HCT116 (cell line): ENCODE measurements around the gene SELENON. TPM values are rescaled to one million over a fixed set of nuclear protein-coding genes. Genes with fewer than 3 reads are reported as not detected.

Source experiments
- ATAC-seq: fragments of 200-7000 bp; cut with Tn5 transposase; 2 replicates; pipeline ENCODE4 v1.9.1; 2020; ENCODE audit warnings: mild to moderate bottlenecking, moderate library complexity
- BruUV-seq: library from RNA; stranded (reverse); fragments of 400-500 nt; replicated peaks from 2 replicates; lab custom pipeline; 2021; lab: Mats Ljungman, UMichigan
- CTCF ChIA-PET: fragments of 300-600 bp; sonication (Branson Sonifier 250); formaldehyde crosslinking; loops from one replicate; lab custom pipeline; 2021; ENCODE audit warnings: antibody characterized with exemption; lab: Charles Lee
- POLR2A ChIA-PET: fragments of 300-600, 350-600 bp; sonication (Branson Sonifier 250); formaldehyde crosslinking; loops from one replicate; lab custom pipeline; 2021; ENCODE audit warnings: antibody characterized with exemption; lab: Charles Lee
- RAD21 ChIA-PET, 2 experiments: fragments of 300-600 bp; sonication (Branson Sonifier 250); formaldehyde crosslinking; loops; one replicate each; lab custom pipeline; 2023; ENCODE audit warnings: low total read pairs in 2 of 2; ENCODE audit not compliant: uncharacterized antibody in 2 of 2, unreplicated experiment in 2 of 2, low non-redundant PET in 1 of 2; lab: Charles Lee
- DNase-seq: peaks from one replicate; pipeline ENCODE4 v3.0.0-alpha.2; 2010; ENCODE audit warnings: low read depth, low spot score
- H2AFZ ChIP-seq: fragments of 200-600 bp; shearing (Covaris generic), sonication (generic); 2 replicates; pipeline ENCODE4 v1.6.1; 2017; ENCODE audit warnings: low read depth, mixed run types, mixed read lengths, antibody characterized with exemption, low read length; ENCODE audit not compliant: poor library complexity, severe bottlenecking
- H3K27ac ChIP-seq: 2 replicates; pipeline ENCODE4 v1.5.1; 2012; ENCODE audit warnings: low read depth, low read length
- H3K27me3 ChIP-seq: fragments of 200-600 bp; sonication (generic); 2 replicates; pipeline ENCODE4 v1.6.1; 2016; ENCODE audit warnings: mixed run types, low read length, mixed read lengths; ENCODE audit not compliant: insufficient read depth
- H3K36me3 ChIP-seq, 2 experiments: fragments of 200-500 bp in 1 of 2; fragments of 200-600 bp in 1 of 2; sonication (Bioruptor generic) in 1 of 2; sonication (generic) in 1 of 2; 2 replicates each; pipeline versions ENCODE4 v1.5.1 to v1.6.1; 2014 to 2016; ENCODE audit warnings: low read length in 2 of 2, inconsistent platforms in 1 of 2, mixed read lengths in 1 of 2, mixed run types in 1 of 2; ENCODE audit not compliant: insufficient read depth in 2 of 2, control insufficient read depth in 1 of 2
- H3K4me1 ChIP-seq, 2 experiments: fragments of 200-600 bp in 1 of 2; sonication (generic) in 1 of 2; 2 replicates each; pipeline versions ENCODE4 v1.5.1 to v1.6.1; 2012 to 2017; ENCODE audit warnings: low read length in 2 of 2, inconsistent platforms in 1 of 2, mild to moderate bottlenecking in 1 of 2, mixed read lengths in 1 of 2, mixed run types in 1 of 2, moderate library complexity in 1 of 2; ENCODE audit not compliant: insufficient read depth in 2 of 2, control insufficient read depth in 1 of 2
- H3K4me2 ChIP-seq: fragments of 200-600 bp; sonication (generic); 2 replicates; pipeline ENCODE4 v1.6.1; 2017; ENCODE audit warnings: mixed run types, low read length, mixed read lengths
- H3K4me3 ChIP-seq, 2 experiments: fragments of 200-600 bp in 1 of 2; sonication (generic) in 1 of 2; replicated peaks in 1 of 2; 2 replicates each; pipeline ENCODE4 v1.5.1; 2011 to 2016; ENCODE audit warnings: low read length in 2 of 2, control low read depth in 1 of 2, low read depth in 1 of 2, mild to moderate bottlenecking in 1 of 2, mixed read lengths in 1 of 2, mixed run types in 1 of 2
- H3K79me2 ChIP-seq: fragments of 200-600 bp; sonication (generic); 2 replicates; pipeline ENCODE4 v1.6.1; 2017; ENCODE audit warnings: mild to moderate bottlenecking, mixed run types, low read length, moderate library complexity, mixed read lengths; ENCODE audit not compliant: insufficient read depth
- H3K9ac ChIP-seq: fragments of 200-600 bp; sonication (generic); 2 replicates; pipeline ENCODE4 v1.6.1; 2016; ENCODE audit warnings: low read length, mixed read lengths
- H3K9me2 ChIP-seq: fragments of 200-600 bp; sonication (generic), shearing (Covaris generic); 2 replicates; pipeline ENCODE4 v1.6.1; 2017; ENCODE audit warnings: mixed run types, mild to moderate bottlenecking, moderate library complexity; ENCODE audit not compliant: insufficient read depth
- H3K9me3 ChIP-seq, 2 experiments: fragments of 200-500 bp in 1 of 2; fragments of 200-600 bp in 1 of 2; sonication (Bioruptor generic) in 1 of 2; sonication (generic) in 1 of 2; 2 replicates each; pipeline ENCODE4 v1.6.1; 2014 to 2017; ENCODE audit warnings: low read length in 2 of 2, mixed read lengths in 2 of 2, inconsistent platforms in 1 of 2, low read depth in 1 of 2, mild to moderate bottlenecking in 1 of 2, mixed run types in 1 of 2, moderate library complexity in 1 of 2; ENCODE audit not compliant: control insufficient read depth in 1 of 2, insufficient read depth in 1 of 2
- H4K20me1 ChIP-seq: fragments of 200-600 bp; sonication (generic), shearing (Covaris generic); 2 replicates; pipeline ENCODE4 v1.6.1; 2017; ENCODE audit warnings: mixed run types, mild to moderate bottlenecking, moderate library complexity; ENCODE audit not compliant: insufficient read depth
- CTCF ChIP-seq, 3 experiments: fragments of 200-600 bp in 1 of 3; sonication (generic) in 1 of 3; IDR thresholded peaks in 2 of 3; conservative IDR thresholded peaks in 1 of 3; 2 replicates each; pipeline ENCODE4 v1.5.1; 2012 to 2017; ENCODE audit warnings: low read depth in 2 of 3, low read length in 2 of 3, antibody characterized with exemption in 1 of 3, borderline replicate concordance in 1 of 3, control low read depth in 1 of 3, mild to moderate bottlenecking in 1 of 3, mixed read lengths in 1 of 3, mixed run types in 1 of 3, moderate library complexity in 1 of 3; ENCODE audit not compliant: insufficient read depth in 1 of 3
- ELF1 ChIP-seq: IDR thresholded peaks from 2 replicates; pipeline ENCODE4 v1.6.1; 2012; ENCODE audit warnings: low read depth, borderline replicate concordance
- EZH2 ChIP-seq: fragments of 200-600 bp; sonication (generic); IDR thresholded peaks from 2 replicates; pipeline ENCODE4 v1.6.1; 2017; ENCODE audit warnings: antibody characterized with exemption, mixed run types
- JUND ChIP-seq: IDR thresholded peaks from 2 replicates; pipeline ENCODE4 v1.6.1; 2012
- ZFX ChIP-seq: fragments of 450-650 bp; IDR thresholded peaks from 2 replicates; pipeline ENCODE4 v1.6.1; 2017
- intact Hi-C: fragments of 100-400 bp; cut with micrococcal nuclease; formaldehyde crosslinking; loops from 2 replicates; pipeline ENCODE4 v1.10.0; 2022
- total RNA-seq: library from RNA; stranded (reverse); gene quantifications from one replicate; pipeline ENCODE4 v1.2.1, GENCODE V29; 2021; ENCODE audit not compliant: unreplicated experiment
- TF ChIP-seq, protein P1 (sequence below): IDR thresholded peaks from 2 replicates; pipeline ENCODE4 v1.6.1; 2012; ENCODE audit warnings: low read depth
- TF ChIP-seq, protein P2 (sequence below): IDR thresholded peaks from 2 replicates; pipeline ENCODE4 v1.6.1; 2012

Gene SELENON
- total RNA-seq, 1 experiment from 2014 or later = 85.1 TPM

DNA sequence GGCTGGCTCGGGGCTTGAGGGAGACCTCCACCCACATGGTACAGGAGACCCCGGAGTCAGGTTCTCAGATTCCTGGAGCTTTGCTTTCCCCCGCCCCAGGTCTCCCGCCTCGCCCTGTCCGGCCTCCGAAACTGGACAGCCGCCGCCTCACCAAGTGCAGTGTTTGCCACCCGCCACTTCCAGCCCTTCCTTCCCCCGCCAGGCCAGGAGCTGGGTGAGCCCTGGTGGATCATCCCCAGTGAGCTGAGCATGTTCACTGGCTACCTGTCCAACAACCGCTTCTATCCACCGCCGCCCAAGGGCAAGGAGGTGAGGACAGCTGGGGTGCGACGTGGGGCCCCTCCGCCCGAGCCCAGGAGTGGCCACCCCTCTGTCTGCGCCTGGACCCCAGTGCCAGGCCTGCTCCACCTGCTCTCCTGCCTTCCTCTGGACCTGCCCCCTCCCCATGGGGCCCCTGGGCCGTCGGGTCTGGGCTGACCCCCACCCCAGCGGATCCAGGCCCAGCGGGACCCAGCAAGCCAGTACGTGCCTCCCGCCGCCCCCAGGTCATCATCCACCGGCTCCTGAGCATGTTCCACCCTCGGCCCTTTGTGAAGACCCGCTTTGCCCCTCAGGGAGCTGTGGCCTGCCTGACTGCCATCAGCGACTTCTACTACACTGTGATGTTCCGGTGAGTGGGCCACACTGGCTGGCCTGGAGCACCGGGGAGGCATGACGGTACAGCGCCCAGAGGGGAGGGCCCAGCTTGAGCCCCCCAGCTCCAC is 8.7 kb downstream of the SELENON start:
- no peak overlapping the region for H3K4me2 ChIP-seq
- H3K9ac ChIP-seq = no peak overlapping the region
- H3K9me3 ChIP-seq = no peaks in the 10 kb centered on the region
- no peak for DNase-seq
- no peak overlapping the region for H3K4me3 ChIP-seq
- no TSS peak for BruUV-seq
- no peaks in the 10 kb centered on the region for H3K9me2 ChIP-seq
- H3K27me3 ChIP-seq = no peaks in the 10 kb centered on the region
- ChIA-PET RAD21 (no interaction called here), POLR2A (no interaction called here), CTCF (interaction anchor here (0.8 to 1.4 kb wide), 3 partner anchors 9 to 11 kb away, joined by 3 to 6 read pairs (median 4); no protein-coding TSS in a partner anchor)
- intact Hi-C loops = no loop called here
- no peak for ATAC-seq
- H3K4me1 ChIP-seq = peaks cover 0 to 4% of the 10 kb centered on the region in 2 experiments; a peak in 1 of 4 replicates
- no peaks in the 10 kb centered on the region; a peak in 1 of 4 replicates for H3K36me3 ChIP-seq
- no peak overlapping the region for H3K27ac ChIP-seq
- no peak overlapping the region for H2AFZ ChIP-seq
- H3K79me2 ChIP-seq = no peaks in the 10 kb centered on the region
- TF ChIP-seq, protein P1, sequence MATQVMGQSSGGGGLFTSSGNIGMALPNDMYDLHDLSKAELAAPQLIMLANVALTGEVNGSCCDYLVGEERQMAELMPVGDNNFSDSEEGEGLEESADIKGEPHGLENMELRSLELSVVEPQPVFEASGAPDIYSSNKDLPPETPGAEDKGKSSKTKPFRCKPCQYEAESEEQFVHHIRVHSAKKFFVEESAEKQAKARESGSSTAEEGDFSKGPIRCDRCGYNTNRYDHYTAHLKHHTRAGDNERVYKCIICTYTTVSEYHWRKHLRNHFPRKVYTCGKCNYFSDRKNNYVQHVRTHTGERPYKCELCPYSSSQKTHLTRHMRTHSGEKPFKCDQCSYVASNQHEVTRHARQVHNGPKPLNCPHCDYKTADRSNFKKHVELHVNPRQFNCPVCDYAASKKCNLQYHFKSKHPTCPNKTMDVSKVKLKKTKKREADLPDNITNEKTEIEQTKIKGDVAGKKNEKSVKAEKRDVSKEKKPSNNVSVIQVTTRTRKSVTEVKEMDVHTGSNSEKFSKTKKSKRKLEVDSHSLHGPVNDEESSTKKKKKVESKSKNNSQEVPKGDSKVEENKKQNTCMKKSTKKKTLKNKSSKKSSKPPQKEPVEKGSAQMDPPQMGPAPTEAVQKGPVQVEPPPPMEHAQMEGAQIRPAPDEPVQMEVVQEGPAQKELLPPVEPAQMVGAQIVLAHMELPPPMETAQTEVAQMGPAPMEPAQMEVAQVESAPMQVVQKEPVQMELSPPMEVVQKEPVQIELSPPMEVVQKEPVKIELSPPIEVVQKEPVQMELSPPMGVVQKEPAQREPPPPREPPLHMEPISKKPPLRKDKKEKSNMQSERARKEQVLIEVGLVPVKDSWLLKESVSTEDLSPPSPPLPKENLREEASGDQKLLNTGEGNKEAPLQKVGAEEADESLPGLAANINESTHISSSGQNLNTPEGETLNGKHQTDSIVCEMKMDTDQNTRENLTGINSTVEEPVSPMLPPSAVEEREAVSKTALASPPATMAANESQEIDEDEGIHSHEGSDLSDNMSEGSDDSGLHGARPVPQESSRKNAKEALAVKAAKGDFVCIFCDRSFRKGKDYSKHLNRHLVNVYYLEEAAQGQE = no peak
- no peak for TF ChIP-seq JUND
- TF ChIP-seq, protein P2, sequence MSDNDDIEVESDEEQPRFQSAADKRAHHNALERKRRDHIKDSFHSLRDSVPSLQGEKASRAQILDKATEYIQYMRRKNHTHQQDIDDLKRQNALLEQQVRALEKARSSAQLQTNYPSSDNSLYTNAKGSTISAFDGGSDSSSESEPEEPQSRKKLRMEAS = no peak
- no peak for TF ChIP-seq ZFX
- TF ChIP-seq ELF1 = no peak
- TF ChIP-seq EZH2 = no peak
- no peak for TF ChIP-seq CTCF (IDR thresholded peaks at IDR 0.05 in 2 of 3, conservative IDR thresholded peaks at IDR 0.05 in 1 of 3; ENCODE audit: borderline replicate concordance in 1 of 3, insufficient read depth in 1 of 3, low read depth in 2 of 3, low read length in 2 of 3)
- no peaks in the 10 kb centered on the region for H4K20me1 ChIP-seq
